ENCODE data around the gene HMGB2. TPM values are rescaled to one million over a fixed set of nuclear protein-coding genes. Genes with fewer than 3 reads are reported as not detected.

The HMGB2 gene
- total and polyA plus RNA-seq, 2 of the 8 experiments (the other 6 are each of a cell fraction or from before 2014, with no cell fraction given) = 54.7 to 218 TPM

DNA sequence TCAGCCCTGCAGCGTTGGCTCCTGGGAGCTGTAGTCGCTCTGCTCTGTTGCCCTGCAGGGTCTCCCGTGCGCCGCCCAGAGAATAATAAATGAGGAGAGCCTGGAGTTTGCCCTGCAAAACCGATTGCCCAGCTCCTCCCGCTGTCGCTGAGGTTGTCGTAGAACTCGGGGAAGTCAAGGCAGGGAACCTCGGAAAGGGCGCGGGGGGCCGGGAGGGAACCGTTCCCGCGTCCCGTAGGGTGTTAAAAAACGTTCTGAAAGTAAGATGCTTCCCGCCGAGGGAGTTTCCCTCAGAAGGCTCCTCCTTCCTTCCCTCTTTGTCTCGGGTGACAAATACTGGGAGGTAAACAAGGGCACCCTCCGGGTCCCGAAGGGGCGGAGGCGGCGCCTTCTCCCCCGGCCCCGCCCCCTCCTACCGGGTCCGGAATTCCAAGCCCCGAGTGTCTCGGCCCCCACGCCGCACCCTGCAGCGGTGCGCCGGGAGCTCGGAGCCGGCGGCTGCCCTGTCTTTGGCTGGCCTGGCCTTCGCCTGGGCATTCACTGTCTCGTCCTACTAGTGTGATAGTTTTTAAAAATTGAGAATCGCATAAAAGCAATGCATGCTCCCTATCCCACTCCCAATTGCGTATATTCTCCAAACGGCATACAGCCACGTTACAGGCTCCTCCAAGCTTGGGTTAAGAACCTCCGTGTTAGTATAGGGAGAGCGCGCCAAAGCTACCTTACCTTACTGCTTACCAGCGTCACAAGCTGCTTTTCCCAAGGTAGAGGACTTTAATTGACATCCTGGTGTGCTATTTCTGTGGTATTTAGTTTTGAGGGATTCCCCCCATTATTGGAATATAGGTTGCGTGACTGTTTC, 964 bp upstream of the HMGB2 start (continued):
- TF ChIP-seq CBX5 (IDR thresholded peaks at IDR 0.05; ENCODE audit: low read depth, low read length) = no peak
- TF ChIP-seq, protein P1, sequence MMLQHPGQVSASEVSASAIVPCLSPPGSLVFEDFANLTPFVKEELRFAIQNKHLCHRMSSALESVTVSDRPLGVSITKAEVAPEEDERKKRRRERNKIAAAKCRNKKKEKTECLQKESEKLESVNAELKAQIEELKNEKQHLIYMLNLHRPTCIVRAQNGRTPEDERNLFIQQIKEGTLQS (IDR thresholded peaks at IDR 0.05; ENCODE audit: insufficient read depth, low read depth, low read length) = no peak
- TF ChIP-seq ASH2L (IDR thresholded peaks at IDR 0.05; ENCODE audit: low read length) = peak; percentile 67
- TF ChIP-seq EGR1 (IDR thresholded peaks at IDR 0.05; ENCODE audit: borderline replicate concordance, low read depth, low read length) = peak; percentile 68; the same call in 1 of the 2 replicates
- peak in 1 of 2 experiments; percentile 52; a peak in 1 of 3 replicates for TF ChIP-seq EP300 (IDR thresholded peaks at IDR 0.05; ENCODE audit: borderline replicate concordance in 1 of 2, low read depth in 2 of 2, low read length in 2 of 2)
- no peak for TF ChIP-seq JUND (IDR thresholded peaks at IDR 0.05; ENCODE audit: low read length)
- TF ChIP-seq SP4 (IDR thresholded peaks at IDR 0.05; ENCODE audit: low read length) = no peak
- TF ChIP-seq RAD21 (IDR thresholded peaks at IDR 0.05 in 1 of 2, conservative IDR thresholded peaks at IDR 0.05 in 1 of 2; ENCODE audit: low read depth in 2 of 2, low read length in 2 of 2) = no peak; a peak in 1 of 4 replicates
- TF ChIP-seq TAF1 (IDR thresholded peaks at IDR 0.05; ENCODE audit: low read depth, low read length) = peak; percentile 69
- no peak for TF ChIP-seq SP2 (IDR thresholded peaks at IDR 0.05; ENCODE audit: low read length)
- peak; percentile 25 for TF ChIP-seq TAF7 (optimal IDR thresholded peaks at IDR 0.05; ENCODE audit: borderline replicate concordance, low read depth, low read length)
- TF ChIP-seq SIN3A (conservative IDR thresholded peaks at IDR 0.05 in 1 of 2, IDR thresholded peaks at IDR 0.05 in 1 of 2; ENCODE audit: low read depth in 1 of 2, low read length in 2 of 2) = peak; percentile 41 to 83; a peak in 1 of 4 replicates
- TF ChIP-seq CHD2 (IDR thresholded peaks at IDR 0.05; ENCODE audit: low read length) = no peak
- no peak for TF ChIP-seq CHD1 (IDR thresholded peaks at IDR 0.05; ENCODE audit: low read depth, low read length)
- no peak for TF ChIP-seq SIX5 (IDR thresholded peaks at IDR 0.05; ENCODE audit: low read depth, low read length)
- TF ChIP-seq, protein P2, sequence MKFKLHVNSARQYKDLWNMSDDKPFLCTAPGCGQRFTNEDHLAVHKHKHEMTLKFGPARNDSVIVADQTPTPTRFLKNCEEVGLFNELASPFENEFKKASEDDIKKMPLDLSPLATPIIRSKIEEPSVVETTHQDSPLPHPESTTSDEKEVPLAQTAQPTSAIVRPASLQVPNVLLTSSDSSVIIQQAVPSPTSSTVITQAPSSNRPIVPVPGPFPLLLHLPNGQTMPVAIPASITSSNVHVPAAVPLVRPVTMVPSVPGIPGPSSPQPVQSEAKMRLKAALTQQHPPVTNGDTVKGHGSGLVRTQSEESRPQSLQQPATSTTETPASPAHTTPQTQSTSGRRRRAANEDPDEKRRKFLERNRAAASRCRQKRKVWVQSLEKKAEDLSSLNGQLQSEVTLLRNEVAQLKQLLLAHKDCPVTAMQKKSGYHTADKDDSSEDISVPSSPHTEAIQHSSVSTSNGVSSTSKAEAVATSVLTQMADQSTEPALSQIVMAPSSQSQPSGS (IDR thresholded peaks at IDR 0.05; ENCODE audit: low read length) = no peak
- TF ChIP-seq EZH2 (IDR thresholded peaks at IDR 0.05; ENCODE audit: low read depth, low read length, severe bottlenecking) = no peak
- TF ChIP-seq RBBP5 (IDR thresholded peaks at IDR 0.05; ENCODE audit: borderline replicate concordance, low read depth, low read length) = 0 out of 2 replicates have a peak, but pooled peaks have one; percentile 62
- TF ChIP-seq POLR2AphosphoS5 (IDR thresholded peaks at IDR 0.05; ENCODE audit: low read depth, low read length) = peak; percentile 69
- TF ChIP-seq FOSL1 (IDR thresholded peaks at IDR 0.05; ENCODE audit: insufficient read depth, low read depth, low read length) = no peak
- TF ChIP-seq PHF8 (conservative IDR thresholded peaks at IDR 0.05; ENCODE audit: low read depth, low read length) = peak; percentile 79; the same call in 1 of the 2 replicates
